CD4-positive, alpha-beta T cell (primary cell): ENCODE data around the gene CNNM3. TPM values are rescaled to one million over a fixed set of nuclear protein-coding genes. Genes with fewer than 3 reads are reported as not detected.

ENCODE experiments used
- ATAC-seq: fragments of 200-7000 bp; cut with Tn5 transposase; one replicate; pipeline ENCODE4 v1.10.0; 2022; ENCODE audit warnings: mild to moderate bottlenecking; ENCODE audit not compliant: poor library complexity
- CTCF ChIA-PET: fragments of 350-600 bp; sonication (Branson Sonifier 250); formaldehyde crosslinking; loops from one replicate; lab custom pipeline; 2021; ENCODE audit warnings: antibody characterized with exemption, inconsistent platforms; lab: Charles Lee
- POLR2A ChIA-PET: fragments of 350-600 bp; sonication (Branson Sonifier 250); formaldehyde crosslinking; loops from one replicate; lab custom pipeline; 2021; ENCODE audit warnings: antibody characterized with exemption, inconsistent platforms; lab: Charles Lee
- DNase-seq, 14 experiments: peaks; one replicate each; pipeline ENCODE4 v3.0.0-alpha.2; 2013 to 2020; ENCODE audit warnings: mixed read lengths in 2 of 14
- H3K27ac ChIP-seq, 2 donors: one replicate each; pipeline versions ENCODE4 v1.5.1 to v1.7.0; 2013; ENCODE audit warnings: low read length in 2 of 2, low read depth in 1 of 2, mild to moderate bottlenecking in 1 of 2
- H3K27me3 ChIP-seq, 2 experiments: 1 replicate in 1 of 2; 2 replicates in 1 of 2; pipeline versions ENCODE4 v1.6.1 to v1.7.0; 2013; ENCODE audit warnings: low read length in 2 of 2, control low read depth in 1 of 2, mild to moderate bottlenecking in 1 of 2, moderate library complexity in 1 of 2; ENCODE audit not compliant: insufficient read depth in 2 of 2, control insufficient read depth in 1 of 2
- H3K36me3 ChIP-seq: one replicate; pipeline ENCODE4 v1.6.1; 2013; ENCODE audit warnings: low read length, control low read depth; ENCODE audit not compliant: insufficient read depth
- H3K4me1 ChIP-seq: one replicate; pipeline ENCODE4 v1.6.1; 2013; ENCODE audit warnings: low read length, control low read depth; ENCODE audit not compliant: insufficient read depth
- H3K4me3 ChIP-seq: one replicate; pipeline ENCODE4 v1.5.1; 2013; ENCODE audit warnings: mild to moderate bottlenecking, low read length, moderate library complexity
- H3K9me3 ChIP-seq, 2 experiments: 1 replicate in 1 of 2; 2 replicates in 1 of 2; pipeline versions ENCODE4 v1.6.1 to v1.7.0; 2013; ENCODE audit warnings: low read length in 2 of 2, mild to moderate bottlenecking in 2 of 2, control low read depth in 1 of 2, moderate library complexity in 1 of 2; ENCODE audit not compliant: control insufficient read depth in 1 of 2, insufficient read depth in 1 of 2
- H3K27ac Mint-ChIP-seq: one replicate; pipeline ENCODE4 v1.8.0; 2020; ENCODE audit warnings: mixed read lengths
- H3K27me3 Mint-ChIP-seq: one replicate; pipeline ENCODE4 v1.8.0; 2021; ENCODE audit warnings: mixed read lengths
- H3K36me3 Mint-ChIP-seq: one replicate; pipeline ENCODE4 v1.8.0; 2021; ENCODE audit warnings: low read depth, mixed read lengths
- H3K4me1 Mint-ChIP-seq: one replicate; pipeline ENCODE4 v1.8.0; 2021; ENCODE audit warnings: low read depth, mixed read lengths
- H3K4me3 Mint-ChIP-seq: one replicate; pipeline ENCODE4 v1.8.0; 2020; ENCODE audit warnings: mild to moderate bottlenecking, mixed read lengths
- H3K9me3 Mint-ChIP-seq: one replicate; pipeline ENCODE4 v1.8.0; 2020; ENCODE audit warnings: mixed read lengths
- CTCF ChIP-seq: fragments of 200-600 bp; IDR thresholded peaks from one replicate; pipeline ENCODE4 v1.8.0; 2022; ENCODE audit warnings: antibody characterized with exemption, mild to moderate bottlenecking
- intact Hi-C, 2 experiments: fragments of 100-400 bp; cut with DNase I in 1 of 2; cut with micrococcal nuclease in 1 of 2; formaldehyde crosslinking; loops; one replicate each; pipeline versions ENCODE4 v1.15.1 to v1.9.0; 2023 to 2025; cut with DNase I, micrococcal nuclease
- total RNA-seq, 174 experiments: library from RNA in 2 of 174; stranded (reverse) in 2 of 174; gene quantifications; one replicate each; pipeline ENCODE4 v1.2.3 and lab custom pipeline; 2021 to 2026

Gene CNNM3
- total RNA-seq, 2 experiments from 2014 or later: 48.7 to 53.5 TPM

GRCh38 chr2:96866586-96866985 lies 50.5 kb downstream of the CNNM3 start:
- POLR2A ChIA-PET: interaction anchor here (1.1 to 3.4 kb wide), 7 partner anchors 9 to 96 kb away, joined by 3 to 44 read pairs (median 6); partner anchors contain the start of gene ANKRD39
- Histone ChIP-seq H3K9me3 (no peaks in the 10 kb centered on the region), H3K36me3 (peaks cover 53% of the 10 kb centered on the region), H3K4me1 (peaks cover 45% of the 10 kb centered on the region), H3K27ac (peak overlapping the region; percentile 29 to 41), H3K4me3 (no peak overlapping the region), H3K27me3 (no peaks in the 10 kb centered on the region)
- TF ChIP-seq CTCF: no peak
- intact Hi-C loops: no loop called here
- Mint-ChIP-seq H3K27ac (peak overlapping the region; percentile 85), H3K36me3 (peaks cover 61% of the 10 kb centered on the region), H3K9me3 (no peaks in the 10 kb centered on the region), H3K4me1 (peaks cover 51% of the 10 kb centered on the region), H3K4me3 (peak overlapping the region; percentile 92), H3K27me3 (no peaks in the 10 kb centered on the region)
- DNase-seq: peak in 1 of 14 experiments; percentile 17
- ATAC-seq: no peak
- CTCF ChIA-PET: interaction anchor here (3.9 kb wide), 1 partner anchor 9 kb away, joined by 47 read pairs; the partner anchor contains the start of gene ANKRD39

- Mint-ChIP-seq H3K4me3 (peak overlapping the region; percentile 92), H3K27ac (peak overlapping the region; percentile 85), H3K4me1 (peaks cover 46% of the 10 kb centered on the region), H3K27me3 (no peaks in the 10 kb centered on the region), H3K36me3 (peaks cover 55% of the 10 kb centered on the region), H3K9me3 (no peaks in the 10 kb centered on the region)
- peak overlapping the region; percentile 41 to 66 for H3K27ac ChIP-seq
- ATAC-seq (no peak), DNase-seq (peak in 1 of 14 experiments; percentile 37)
- intact Hi-C loops: no loop called here
- ChIA-PET CTCF (interaction anchor here (3.9 kb wide), 1 partner anchor 9 kb away, joined by 47 read pairs; the partner anchor contains the start of gene ANKRD39), POLR2A (interaction anchor here (1.1 to 3.4 kb wide), 7 partner anchors 8 to 96 kb away, joined by 3 to 44 read pairs (median 6); partner anchors contain the start of gene ANKRD39)
- peak overlapping the region; percentile 80 for H3K4me3 ChIP-seq
- H3K27me3 ChIP-seq: no peaks in the 10 kb centered on the region
- H3K4me1 ChIP-seq: peaks cover 45% of the 10 kb centered on the region
- no peak for TF ChIP-seq CTCF
- no peaks in the 10 kb centered on the region for H3K9me3 ChIP-seq
- peaks cover 48% of the 10 kb centered on the region for H3K36me3 ChIP-seq
Measured at GRCh38 chr2:96866986-96867755, 51.1 kb downstream of the CNNM3 start.

GRCh38 chr2:96867756-96868554 lies 51.9 kb downstream of the CNNM3 start:
- Mint-ChIP-seq H3K27ac (peak overlapping the region; percentile 85), H3K4me1 (peaks cover 49% of the 10 kb centered on the region), H3K4me3 (peak overlapping the region; percentile 92), H3K9me3 (no peaks in the 10 kb centered on the region), H3K36me3 (peaks cover 51% of the 10 kb centered on the region), H3K27me3 (no peaks in the 10 kb centered on the region)
- Histone ChIP-seq H3K4me3 (peak overlapping the region; percentile 80), H3K9me3 (no peaks in the 10 kb centered on the region), H3K27me3 (no peaks in the 10 kb centered on the region), H3K36me3 (peaks cover 46% of the 10 kb centered on the region), H3K27ac (peak overlapping the region; percentile 66 to 69), H3K4me1 (peaks cover 49% of the 10 kb centered on the region)
- DNase-seq (peak in 4 of 14 experiments; percentile 18 to 71 (median 46)), ATAC-seq (peak; percentile 1)
- TF ChIP-seq CTCF: no peak
- intact Hi-C loops: loop anchor here in 1 of 2 experiments (2.0 kb wide), 1 partner anchor 81 kb away; no protein-coding TSS in a partner anchor
- ChIA-PET POLR2A (interaction anchor here (0.8 to 3.4 kb wide), 15 partner anchors 8 to 245 kb away, joined by 3 to 44 read pairs (median 6); partner anchors contain the start of genes ANKRD36 and ANKRD39), CTCF (interaction anchor here (0.6 to 3.9 kb wide), 7 partner anchors 10 to 233 kb away, joined by 3 to 47 read pairs (median 5); partner anchors contain the start of gene ANKRD39)
